Activated CD8-positive, alpha-beta memory T cell treated with anti-CD3 and anti-CD28 coated beads, Interleukin-2, amount 50 U/mL, for 48 hours (primary cell): ENCODE measurements around the gene LRP1.

Experiments used
- DNase-seq: peaks from one replicate; pipeline ENCODE4 v3.0.0-alpha.2; 2020

The LRP1 gene

GRCh38 chr12:57157588-57158173 lies 29.4 kb downstream of the LRP1 start:
- no peak for DNase-seq

- DNase-seq: no peak
Measured at GRCh38 chr12:57158186-57158585, 29.9 kb downstream of the LRP1 start.

- DNase-seq: no peak
Measured at GRCh38 chr12:57158665-57159064, 30.4 kb downstream of the LRP1 start.

GRCh38 chr12:57159311-57159710 lies 31.0 kb downstream of the LRP1 start:
- DNase-seq: no peak

- DNase-seq: no peak
Measured at GRCh38 chr12:57160040-57160439, 31.8 kb downstream of the LRP1 start.

- no peak for DNase-seq
Measured at GRCh38 chr12:57160741-57161140, 32.5 kb downstream of the LRP1 start.

- DNase-seq: no peak
Measured at GRCh38 chr12:57161491-57161890, 33.2 kb downstream of the LRP1 start.

- DNase-seq: no peak
Measured at GRCh38 chr12:57162553-57163125, 34.4 kb downstream of the LRP1 start.

- DNase-seq: no peak
Measured at GRCh38 chr12:57164454-57164853, 36.2 kb downstream of the LRP1 start.

- DNase-seq: no peak
Measured at GRCh38 chr12:57164966-57165625, 36.8 kb downstream of the LRP1 start.

GRCh38 chr12:57165741-57166140 lies 37.5 kb downstream of the LRP1 start:
- no peak for DNase-seq

- peak; percentile 63 for DNase-seq
Measured at GRCh38 chr12:57166971-57167371, 38.7 kb downstream of the LRP1 start.

GRCh38 chr12:57168058-57168457 lies 39.8 kb downstream of the LRP1 start:
- DNase-seq: no peak

GRCh38 chr12:57169046-57169795 lies 40.9 kb downstream of the LRP1 start:
- DNase-seq: no peak

- no peak for DNase-seq
Measured at GRCh38 chr12:57169969-57170368, 41.7 kb downstream of the LRP1 start.

- DNase-seq: no peak
Measured at GRCh38 chr12:57170408-57170807, 42.1 kb downstream of the LRP1 start.

GRCh38 chr12:57170927-57171326 lies 42.6 kb downstream of the LRP1 start:
- no peak for DNase-seq

GRCh38 chr12:57171668-57172067 lies 43.4 kb downstream of the LRP1 start:
- no peak for DNase-seq

GRCh38 chr12:57173089-57173488 lies 44.8 kb downstream of the LRP1 start:
- no peak for DNase-seq

- no peak for DNase-seq
Measured at GRCh38 chr12:57173683-57174082, 45.4 kb downstream of the LRP1 start.

GRCh38 chr12:57175428-57176138 lies 47.3 kb downstream of the LRP1 start:
- DNase-seq: peak; percentile 88

- DNase-seq: no peak
Measured at GRCh38 chr12:57176139-57176477, 47.8 kb downstream of the LRP1 start.

- DNase-seq: no peak
Measured at GRCh38 chr12:57176846-57177245, 48.6 kb downstream of the LRP1 start.
